ENCODE measurements around the gene SLC25A33.
"Not testable (repeated sequence)": the region's sequence is repeated elsewhere in the genome, so short reads cannot be mapped to it uniquely, and the experiment has no call there.

SLC25A33 gene

GRCh38 chr1:9539829-9540550, 725 bp downstream of the SLC25A33 start:
- peak in 2 of 3 donors; percentile 10 to 34 for DNase-seq (ENCODE audit: low read depth in 3 of 3, low spot score in 1 of 3)

GRCh38 chr1:9542430-9542829, 3.2 kb downstream of the SLC25A33 start:
- DNase-seq (ENCODE audit: low read depth in 3 of 3, low spot score in 1 of 3), result no peak

- DNase-seq (ENCODE audit: low read depth in 3 of 3, low spot score in 1 of 3), result no peak
Observed at GRCh38 chr1:9544926-9545325, 5.7 kb downstream of the SLC25A33 start.

- no peak for DNase-seq (ENCODE audit: low read depth in 3 of 3, low spot score in 1 of 3)
Observed at GRCh38 chr1:9549955-9550546, 10.8 kb downstream of the SLC25A33 start.

- DNase-seq (ENCODE audit: low read depth in 3 of 3, low spot score in 1 of 3), result no peak
Observed at GRCh38 chr1:9551984-9552383, 12.7 kb downstream of the SLC25A33 start.

- no peak for DNase-seq (ENCODE audit: low read depth in 3 of 3, low spot score in 1 of 3)
Observed at GRCh38 chr1:9553736-9554144, 14.5 kb downstream of the SLC25A33 start.

GRCh38 chr1:9555942-9556341, 16.7 kb downstream of the SLC25A33 start:
- no peak for DNase-seq (ENCODE audit: low read depth in 3 of 3, low spot score in 1 of 3)

- no peak for DNase-seq (ENCODE audit: low read depth in 3 of 3, low spot score in 1 of 3)
Observed at GRCh38 chr1:9557624-9558023, 18.4 kb downstream of the SLC25A33 start.

GRCh38 chr1:9558271-9558945, 19.1 kb downstream of the SLC25A33 start:
- no peak for DNase-seq (ENCODE audit: low read depth in 3 of 3, low spot score in 1 of 3)

GRCh38 chr1:9558946-9559545, 19.8 kb downstream of the SLC25A33 start:
- DNase-seq (ENCODE audit: low read depth in 3 of 3, low spot score in 1 of 3), result no peak

GRCh38 chr1:9559673-9560072, 20.4 kb downstream of the SLC25A33 start:
- no peak for DNase-seq (ENCODE audit: low read depth in 3 of 3, low spot score in 1 of 3)

- not testable (repeated sequence) for DNase-seq (ENCODE audit: low read depth in 3 of 3, low spot score in 1 of 3)
Observed at GRCh38 chr1:9560090-9560489, 20.8 kb downstream of the SLC25A33 start.

GRCh38 chr1:9561429-9561828, 22.2 kb downstream of the SLC25A33 start:
- no peak for DNase-seq (ENCODE audit: low read depth in 3 of 3, low spot score in 1 of 3)

GRCh38 chr1:9569267-9569666, 30.0 kb downstream of the SLC25A33 start:
- no peak for DNase-seq (ENCODE audit: low read depth in 3 of 3, low spot score in 1 of 3)

GRCh38 chr1:9570886-9571529, 31.7 kb downstream of the SLC25A33 start:
- not testable (repeated sequence) for DNase-seq (ENCODE audit: low read depth in 3 of 3, low spot score in 1 of 3)

- no peak for DNase-seq (ENCODE audit: low read depth in 3 of 3, low spot score in 1 of 3)
Observed at GRCh38 chr1:9573723-9574122, 34.5 kb downstream of the SLC25A33 start.

GRCh38 chr1:9575486-9575885, 36.2 kb downstream of the SLC25A33 start:
- no peak for DNase-seq (ENCODE audit: low read depth in 3 of 3, low spot score in 1 of 3)

- DNase-seq (ENCODE audit: low read depth in 3 of 3, low spot score in 1 of 3), result no peak
Observed at GRCh38 chr1:9576903-9577302, 37.6 kb downstream of the SLC25A33 start.

GRCh38 chr1:9577423-9577822, 38.2 kb downstream of the SLC25A33 start:
- DNase-seq (ENCODE audit: low read depth in 3 of 3, low spot score in 1 of 3), result no peak

GRCh38 chr1:9580942-9581341, 41.7 kb downstream of the SLC25A33 start:
- no peak for DNase-seq (ENCODE audit: low read depth in 3 of 3, low spot score in 1 of 3)

- no peak for DNase-seq (ENCODE audit: low read depth in 3 of 3, low spot score in 1 of 3)
Observed at GRCh38 chr1:9586147-9586766, 47.0 kb downstream of the SLC25A33 start.
